ENCODE data around the gene JAG1. TPM values are rescaled to one million over a fixed set of nuclear protein-coding genes. Genes with fewer than 3 reads are reported as not detected.

Gene JAG1
- total and polyA plus RNA-seq, 9 of the 15 experiments (the other 6 are each of a cell fraction or from before 2014, with no cell fraction given): 0.04 to 0.40 (median 0.07) TPM

DNA sequence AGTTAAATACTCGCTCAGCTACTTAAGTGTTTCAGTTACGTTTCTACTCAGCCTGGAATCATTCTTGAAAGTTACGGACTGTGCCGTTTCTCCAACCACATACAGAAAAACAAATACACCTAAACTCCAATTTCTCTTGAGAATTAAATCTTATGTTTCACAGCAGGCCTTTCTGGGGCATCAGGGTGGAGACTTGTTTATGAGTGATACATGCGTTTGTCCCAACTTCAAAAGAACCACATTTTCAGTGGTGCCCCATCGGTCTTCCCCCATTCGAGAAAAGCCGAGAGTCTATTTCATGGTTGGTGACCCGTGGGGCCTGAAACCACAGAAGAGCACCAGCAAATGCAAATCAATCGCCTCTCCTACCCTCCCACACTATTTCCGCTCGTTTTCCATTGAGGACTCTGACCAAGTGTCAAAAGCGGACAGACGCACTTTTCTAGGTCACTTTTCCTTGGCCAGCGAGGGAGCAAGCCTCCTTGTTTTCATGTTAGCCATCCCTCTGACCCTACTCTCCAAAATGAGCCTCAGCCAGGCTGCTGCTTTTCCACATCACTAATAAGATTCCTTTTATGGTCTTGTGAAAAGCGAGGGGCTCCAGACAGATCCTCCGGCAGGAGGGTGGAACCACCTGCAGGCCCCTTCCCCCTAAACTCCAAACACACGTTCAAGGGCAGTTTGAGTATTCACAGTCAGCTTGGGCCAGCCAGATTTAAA is 3.1 kb downstream of the JAG1 start:
- 17% methylated on average over 18 of the region's 18 CpGs for WGBS (ENCODE audit: insufficient coverage, low coverage, missing lambda C conversion rate)
- BruUV-seq (replicated peaks): no TSS peak
- peaks cover 3 to 42% of the 10 kb centered on the region in 2 experiments for H3K27me3 ChIP-seq (ENCODE audit: control insufficient read depth in 2 of 2, insufficient read depth in 2 of 2, low read length in 2 of 2)
- no peaks in the 10 kb centered on the region for H3K9me3 ChIP-seq (replicated peaks; ENCODE audit: control insufficient read depth, insufficient read depth, low read depth, low read length)
- in situ Hi-C loops (cut with MboI): no loop called here
- DNase-seq (ENCODE audit: extremely low read depth in 1 of 4, low spot score in 3 of 4) (no peak), FAIRE-seq (no peak), ATAC-seq (no peak)
- POLR2A ChIA-PET: no interaction called here
- H3K4me2 ChIP-seq (ENCODE audit: insufficient read depth, low read length): no peak overlapping the region
- no peak overlapping the region for H2AFZ ChIP-seq (ENCODE audit: low read depth, low read length)
- CTCF ChIA-PET (ENCODE audit: low intra/inter-chr PET ratio): no interaction called here
- H3K27ac ChIP-seq (ENCODE audit: extremely low read depth, low read depth, low read length): no peak overlapping the region
- H3K79me2 ChIP-seq (ENCODE audit: control insufficient read depth, insufficient read depth, low read length): no peaks in the 10 kb centered on the region
- no peaks in the 10 kb centered on the region for H3K36me3 ChIP-seq (ENCODE audit: control insufficient read depth, insufficient read depth, low read length)
- TF ChIP-seq RCOR1 (IDR thresholded peaks at IDR 0.05; ENCODE audit: borderline replicate concordance in 1 of 2, low read depth in 2 of 2, low read length in 2 of 2): no peak
- no peak for TF ChIP-seq HOXB6 (CRISPR knock-in tag; IDR thresholded peaks at IDR 0.05; ENCODE audit: borderline replicate concordance)
- TF ChIP-seq COPS2 (conservative IDR thresholded peaks at IDR 0.05): no peak
- no peak for TF ChIP-seq PPARD (CRISPR knock-in tag; IDR thresholded peaks at IDR 0.05)
- TF ChIP-seq PHF8 (IDR thresholded peaks at IDR 0.05; ENCODE audit: borderline replicate concordance, low read length): no peak
- no peak for TF ChIP-seq ZBTB8A (IDR thresholded peaks at IDR 0.05; ENCODE audit: partially characterized antibody)
- no peak for TF ChIP-seq SPI1 (IDR thresholded peaks at IDR 0.05; ENCODE audit: borderline replicate concordance, low read depth, low read length)
- no peak for TF ChIP-seq ZNF75A (CRISPR knock-in tag; IDR thresholded peaks at IDR 0.05)
- no peak for TF ChIP-seq FOXA1 (IDR thresholded peaks at IDR 0.05; ENCODE audit: borderline replicate concordance)
- TF ChIP-seq SMARCE1 (IDR thresholded peaks at IDR 0.05): no peak
- no peak for TF ChIP-seq SMARCA5 (IDR thresholded peaks at IDR 0.05)
- H3K4me1 ChIP-seq (replicated peaks in 1 of 2; ENCODE audit: control insufficient read depth in 2 of 2, insufficient read depth in 2 of 2, low read length in 2 of 2): peaks cover 0 to 35% of the 10 kb centered on the region in 2 experiments; a peak in 2 of 5 replicates
- intact Hi-C loops (cut with micrococcal nuclease): no loop called here
- no peaks in the 10 kb centered on the region for H3K9me1 ChIP-seq (ENCODE audit: control insufficient read depth, insufficient read depth, low read length)
- no peaks in the 10 kb centered on the region for H4K20me1 ChIP-seq (replicated peaks; ENCODE audit: control insufficient read depth, insufficient read depth, low read length)
- no peak overlapping the region for H3K9ac ChIP-seq (ENCODE audit: insufficient read depth in 1 of 2, low read depth in 2 of 2, low read length in 2 of 2)
- no peak overlapping the region for H3K4me3 ChIP-seq

Measured in K562 (cell line).